SK-N-SH (cell line): ENCODE results near the gene THSD7B. TPM values are rescaled to one million over a fixed set of nuclear protein-coding genes. Genes with fewer than 3 reads are reported as not detected.

Experiments used
- CTCF ChIA-PET: fragments of 300-600, 350-600 bp; formaldehyde crosslinking; extraction: SDS; loops from one replicate; lab custom pipeline; 2021; lab: Yijun Ruan, JAX
- POLR2A ChIA-PET: fragments of 350-600 bp; sonication (Branson Sonifier 250); formaldehyde crosslinking; extraction: SDS; loops from one replicate; lab custom pipeline; 2020; ENCODE audit warnings: antibody characterized with exemption, inconsistent platforms; lab: Yijun Ruan, JAX
- DNase-seq: peaks from one replicate; pipeline ENCODE4 v3.0.0; 2012
- H2AFZ ChIP-seq: fragments of 200-600 bp; sonication (generic); 2 replicates; pipeline ENCODE4 v1.8.1; 2016; ENCODE audit warnings: antibody characterized with exemption, mild to moderate bottlenecking, low read depth
- H3F3A ChIP-seq: fragments of 200-600 bp; sonication (generic); replicated peaks from 2 replicates; pipeline ENCODE3; 2016; ENCODE audit warnings: antibody characterized with exemption, mild to moderate bottlenecking; ENCODE audit not compliant: insufficient read depth
- H3K27ac ChIP-seq, 2 experiments: fragments of 200-500 bp in 1 of 2; fragments of 200-600 bp in 1 of 2; sonication (Bioruptor generic) in 1 of 2; sonication (generic), shearing (Covaris generic) in 1 of 2; 2 replicates each; pipeline versions ENCODE4 v1.5.1 to v1.6.1; 2014 to 2016; ENCODE audit warnings: low read depth in 2 of 2, inconsistent platforms in 1 of 2, low read length in 1 of 2, mild to moderate bottlenecking in 1 of 2, mixed read lengths in 1 of 2
- H3K27me3 ChIP-seq: fragments of 200-600 bp; sonication (generic), shearing (Covaris generic); 2 replicates; pipeline ENCODE4 v1.6.1; 2016; ENCODE audit warnings: mixed run types; ENCODE audit not compliant: insufficient read depth
- H3K36me3 ChIP-seq, 2 experiments: fragments of 200-500 bp in 1 of 2; fragments of 200-600 bp in 1 of 2; sonication (Bioruptor generic) in 1 of 2; sonication (generic) in 1 of 2; replicated peaks in 1 of 2; 2 replicates each; pipeline versions ENCODE3 to v1.5.1; 2014 to 2016; ENCODE audit warnings: low read length in 1 of 2, mild to moderate bottlenecking in 1 of 2; ENCODE audit not compliant: insufficient read depth in 2 of 2, control insufficient read depth in 1 of 2
- H3K4me1 ChIP-seq, 2 experiments: fragments of 200-500 bp in 1 of 2; fragments of 200-600 bp in 1 of 2; sonication (Bioruptor generic) in 1 of 2; sonication (generic), shearing (Covaris generic) in 1 of 2; 2 replicates each; pipeline versions ENCODE4 v1.5.1 to v1.6.1; 2014 to 2016; ENCODE audit warnings: low read depth in 1 of 2, low read length in 1 of 2, mixed run types in 1 of 2; ENCODE audit not compliant: insufficient read depth in 2 of 2, control insufficient read depth in 1 of 2
- H3K4me2 ChIP-seq: fragments of 200-600 bp; sonication (generic), shearing (Covaris generic); 2 replicates; pipeline ENCODE4 v1.6.1; 2017; ENCODE audit warnings: mixed run types
- H3K4me3 ChIP-seq, 2 experiments: fragments of 200-500 bp in 1 of 2; fragments of 200-600 bp in 1 of 2; sonication (Bioruptor generic) in 1 of 2; sonication (generic), shearing (Covaris generic) in 1 of 2; 2 replicates each; pipeline versions ENCODE4 v1.5.1 to v1.8.1; 2014 to 2016; ENCODE audit warnings: low read depth in 2 of 2, inconsistent platforms in 1 of 2, low read length in 1 of 2, mild to moderate bottlenecking in 1 of 2, mixed read lengths in 1 of 2, moderate library complexity in 1 of 2
- H3K79me2 ChIP-seq: fragments of 200-600 bp; sonication (generic); 2 replicates; pipeline ENCODE4 v1.8.1; 2017; ENCODE audit warnings: mild to moderate bottlenecking; ENCODE audit not compliant: insufficient read depth
- H3K9ac ChIP-seq: fragments of 200-600 bp; sonication (generic); 2 replicates; pipeline ENCODE4 v1.6.1; 2017; ENCODE audit warnings: mixed run types
- H3K9me2 ChIP-seq: fragments of 200-600 bp; sonication (generic); 2 replicates; pipeline ENCODE4 v1.6.1; 2017; ENCODE audit warnings: mixed run types
- H3K9me3 ChIP-seq: fragments of 200-600 bp; sonication (generic); 2 replicates; pipeline ENCODE4 v1.6.1; 2017; ENCODE audit warnings: mixed run types, mild to moderate bottlenecking, moderate library complexity
- H4K20me1 ChIP-seq: fragments of 200-600 bp; sonication (generic); 2 replicates; pipeline ENCODE4 v1.6.1; 2017; ENCODE audit warnings: mild to moderate bottlenecking, mixed run types; ENCODE audit not compliant: insufficient read depth
- EZH2phosphoT487 ChIP-seq: fragments of 200-600 bp; sonication (generic); IDR thresholded peaks from 2 replicates; pipeline ENCODE4 v1.6.1; 2017; ENCODE audit warnings: low read depth, mixed run types, mild to moderate bottlenecking, antibody characterized with exemption, moderate library complexity, borderline replicate concordance
- FOXJ3 ChIP-seq: sonication (generic); formaldehyde crosslinking; IDR thresholded peaks from 2 replicates; pipeline ENCODE4 v1.5.1; 2020; ENCODE audit warnings: mild to moderate bottlenecking, missing genetic modification reagents
- FOXM1 ChIP-seq: IDR thresholded peaks from 2 replicates; pipeline ENCODE4 v1.4.0; 2012; ENCODE audit warnings: low read depth, mild to moderate bottlenecking
- GABPA ChIP-seq: IDR thresholded peaks from 2 replicates; pipeline ENCODE4 v1.4.0; 2012; ENCODE audit warnings: low read depth, mild to moderate bottlenecking
- GATA2 ChIP-seq: sonication (generic); formaldehyde crosslinking; IDR thresholded peaks from 2 replicates; pipeline ENCODE4 v1.5.0; 2020; ENCODE audit warnings: mild to moderate bottlenecking, missing genetic modification reagents
- MAX ChIP-seq: IDR thresholded peaks from 2 replicates; pipeline ENCODE4 v1.4.0; 2012; ENCODE audit warnings: low read depth
- MEF2A ChIP-seq: IDR thresholded peaks from 2 replicates; pipeline ENCODE4 v1.4.0; 2012; ENCODE audit warnings: low read depth, borderline replicate concordance
- MXI1 ChIP-seq: IDR thresholded peaks from 2 replicates; pipeline ENCODE4 v1.6.1; 2012; ENCODE audit warnings: mild to moderate bottlenecking, low read depth, low read length, improper control_type of control experiment
- NFIC ChIP-seq: IDR thresholded peaks from 2 replicates; pipeline ENCODE4 v1.4.0; 2012; ENCODE audit warnings: borderline replicate concordance
- PBX3 ChIP-seq: IDR thresholded peaks from 2 replicates; pipeline ENCODE4; 2012
- POLR2AphosphoS5 ChIP-seq: IDR thresholded peaks from 2 replicates; pipeline ENCODE4 v1.6.1; 2012; ENCODE audit warnings: low read depth, low read length
- RAD21 ChIP-seq: IDR thresholded peaks from 2 replicates; pipeline ENCODE4 v1.6.1; 2012; ENCODE audit warnings: mild to moderate bottlenecking, low read length
- RCOR1 ChIP-seq: fragments of 150-350 bp; IDR thresholded peaks from 2 replicates; pipeline ENCODE4 v1.6.1; 2017; ENCODE audit warnings: antibody characterized with exemption, low read length
- RFX5 ChIP-seq: IDR thresholded peaks from 2 replicates; pipeline ENCODE4 v1.6.1; 2012; ENCODE audit warnings: mild to moderate bottlenecking, improper control_type of control experiment, low read length
- RXRA ChIP-seq: IDR thresholded peaks from 2 replicates; pipeline ENCODE4 v1.4.0; 2012; ENCODE audit warnings: low read depth, mild to moderate bottlenecking, borderline replicate concordance
- TAF1 ChIP-seq: IDR thresholded peaks from 2 replicates; pipeline ENCODE4 v1.6.1; 2012; ENCODE audit warnings: low read depth, mild to moderate bottlenecking, low read length, moderate library complexity, borderline replicate concordance
- TCF12 ChIP-seq: IDR thresholded peaks from 2 replicates; pipeline ENCODE4 v1.4.0; 2012
- TEAD4 ChIP-seq: IDR thresholded peaks from 2 replicates; pipeline ENCODE4 v1.4.0; 2012; ENCODE audit warnings: mild to moderate bottlenecking, borderline replicate concordance; ENCODE audit not compliant: insufficient read depth
- USF2 ChIP-seq: fragments of 150-350 bp; IDR thresholded peaks from 2 replicates; pipeline ENCODE4 v1.6.1; 2017; ENCODE audit warnings: antibody characterized with exemption, low read length, low read depth, borderline replicate concordance
- YY1 ChIP-seq: IDR thresholded peaks from 2 replicates; pipeline ENCODE4 v1.4.0; 2012; ENCODE audit warnings: low read depth, mild to moderate bottlenecking
- WGBS: methylation state at CpG from one replicate; pipeline ENCODE4 v1.1.6; 2017; ENCODE audit warnings: low lambda C conversion rate; 5-methylcytosine and 5-hydroxymethylcytosine counted together
- polyA plus RNA-seq, 3 experiments: library from polyadenylated mRNA; depleted of rRNA; stranded (reverse); fragments of >200 nt; gene quantifications; 2 replicates each; pipeline ENCODE4 v1.2.3, GENCODE V29; 2012
- TF ChIP-seq, protein P1 (sequence below): fragments of 200-600 bp; sonication (generic); IDR thresholded peaks from 2 replicates; pipeline ENCODE4 v1.6.1; 2017; ENCODE audit warnings: antibody characterized with exemption, mild to moderate bottlenecking, moderate library complexity
- TF ChIP-seq, protein P2 (sequence below): IDR thresholded peaks from 2 replicates; pipeline ENCODE4 v1.4.0; 2012; ENCODE audit warnings: low read depth, borderline replicate concordance

The THSD7B gene
- polyA plus RNA-seq, 1 of the 3 experiments (the other 2 are of a cell fraction), result not detected

DNA sequence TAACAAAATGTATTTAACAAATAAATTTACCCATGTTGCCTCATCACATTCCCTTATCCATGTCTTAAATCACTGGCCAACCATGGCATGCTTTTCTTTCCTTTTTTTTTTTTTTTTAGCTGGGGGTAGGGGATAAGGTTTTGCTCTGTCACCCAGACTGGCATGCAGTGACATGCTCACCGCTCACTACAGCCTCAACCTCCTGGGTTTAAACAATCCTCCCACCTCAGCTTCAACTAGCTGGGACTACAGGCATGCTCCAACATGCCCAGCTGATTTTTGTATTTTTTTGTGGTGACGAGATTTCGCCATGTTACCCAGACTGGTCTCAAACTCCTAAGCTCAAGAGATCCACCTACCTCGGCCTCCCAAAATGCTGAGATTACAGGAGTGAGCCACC is 266.4 kb downstream of the THSD7B start:
- H3K4me2 ChIP-seq, result no peak overlapping the region
- ChIA-PET POLR2A (no interaction called here), CTCF (interaction anchor here (1.4 to 1.7 kb wide), 2 partner anchors 9 to 19 kb away, joined by 3 read pairs; no protein-coding TSS in a partner anchor)
- no peak overlapping the region for H2AFZ ChIP-seq
- no peaks in the 10 kb centered on the region for H3K9me2 ChIP-seq
- no peaks in the 10 kb centered on the region for H3K79me2 ChIP-seq
- no peak overlapping the region for H3K9ac ChIP-seq
- no peaks in the 10 kb centered on the region for H3K9me3 ChIP-seq
- no peak for DNase-seq
- TF ChIP-seq RAD21 (no peak), MEF2A (no peak), TAF1 (no peak), MAX (no peak), GABPA (no peak), RFX5 (no peak), POLR2AphosphoS5 (no peak), NFIC (no peak), FOXM1 (no peak), RXRA (no peak), MXI1 (no peak)
- TF ChIP-seq, protein P1, sequence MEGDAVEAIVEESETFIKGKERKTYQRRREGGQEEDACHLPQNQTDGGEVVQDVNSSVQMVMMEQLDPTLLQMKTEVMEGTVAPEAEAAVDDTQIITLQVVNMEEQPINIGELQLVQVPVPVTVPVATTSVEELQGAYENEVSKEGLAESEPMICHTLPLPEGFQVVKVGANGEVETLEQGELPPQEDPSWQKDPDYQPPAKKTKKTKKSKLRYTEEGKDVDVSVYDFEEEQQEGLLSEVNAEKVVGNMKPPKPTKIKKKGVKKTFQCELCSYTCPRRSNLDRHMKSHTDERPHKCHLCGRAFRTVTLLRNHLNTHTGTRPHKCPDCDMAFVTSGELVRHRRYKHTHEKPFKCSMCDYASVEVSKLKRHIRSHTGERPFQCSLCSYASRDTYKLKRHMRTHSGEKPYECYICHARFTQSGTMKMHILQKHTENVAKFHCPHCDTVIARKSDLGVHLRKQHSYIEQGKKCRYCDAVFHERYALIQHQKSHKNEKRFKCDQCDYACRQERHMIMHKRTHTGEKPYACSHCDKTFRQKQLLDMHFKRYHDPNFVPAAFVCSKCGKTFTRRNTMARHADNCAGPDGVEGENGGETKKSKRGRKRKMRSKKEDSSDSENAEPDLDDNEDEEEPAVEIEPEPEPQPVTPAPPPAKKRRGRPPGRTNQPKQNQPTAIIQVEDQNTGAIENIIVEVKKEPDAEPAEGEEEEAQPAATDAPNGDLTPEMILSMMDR, result no peak
- TF ChIP-seq, protein P2, sequence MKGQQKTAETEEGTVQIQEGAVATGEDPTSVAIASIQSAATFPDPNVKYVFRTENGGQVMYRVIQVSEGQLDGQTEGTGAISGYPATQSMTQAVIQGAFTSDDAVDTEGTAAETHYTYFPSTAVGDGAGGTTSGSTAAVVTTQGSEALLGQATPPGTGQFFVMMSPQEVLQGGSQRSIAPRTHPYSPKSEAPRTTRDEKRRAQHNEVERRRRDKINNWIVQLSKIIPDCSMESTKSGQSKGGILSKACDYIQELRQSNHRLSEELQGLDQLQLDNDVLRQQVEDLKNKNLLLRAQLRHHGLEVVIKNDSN, result no peak
- H3K4me3 ChIP-seq, result no peak overlapping the region
- H3K27me3 ChIP-seq, result no peaks in the 10 kb centered on the region
- H3K36me3 ChIP-seq, result no peaks in the 10 kb centered on the region
- no peaks in the 10 kb centered on the region for H3K4me1 ChIP-seq
- no peak overlapping the region for H3K27ac ChIP-seq
- H4K20me1 ChIP-seq, result no peaks in the 10 kb centered on the region
- H3F3A ChIP-seq, result no peaks in the 10 kb centered on the region
- WGBS, result 41% methylated on average over 4 of the region's 4 CpGs

GRCh38 chr2:137036619-137037018 is 271.3 kb downstream of the THSD7B start:
- Histone ChIP-seq H4K20me1 (no peaks in the 10 kb centered on the region), H3K9ac (no peak overlapping the region), H3F3A (no peaks in the 10 kb centered on the region), H3K4me1 (no peaks in the 10 kb centered on the region), H2AFZ (no peak overlapping the region), H3K4me3 (no peak overlapping the region), H3K9me3 (no peaks in the 10 kb centered on the region), H3K27me3 (no peaks in the 10 kb centered on the region), H3K4me2 (no peak overlapping the region), H3K36me3 (no peaks in the 10 kb centered on the region), H3K9me2 (no peaks in the 10 kb centered on the region), H3K79me2 (no peaks in the 10 kb centered on the region), H3K27ac (no peak overlapping the region)
- ChIA-PET POLR2A (no interaction called here), CTCF (interaction anchor here (1.0 kb wide), 1 partner anchor 14 kb away, joined by 3 read pairs; no protein-coding TSS in a partner anchor)
- WGBS, result 58% methylated on average over 1 of the region's 1 CpG
- DNase-seq, result no peak
- TF ChIP-seq POLR2AphosphoS5 (no peak), PBX3 (no peak), RFX5 (no peak), USF2 (no peak), TEAD4 (no peak), GATA2 (CRISPR knock-in tag) (no peak), TCF12 (no peak), FOXJ3 (CRISPR knock-in tag) (no peak), RCOR1 (no peak), YY1 (no peak), TAF1 (no peak), EZH2phosphoT487 (no peak)
- TF ChIP-seq, protein P1, result no peak
